Transverse colon (tissue), 4 donors: ENCODE measurements around the gene GFPT2.

Experiments
- CTCF ChIP-seq, 5 experiments: fragments of 200-600 bp in 3 of 5; fragments of 450-650 bp in 2 of 5; sonication (generic) in 3 of 5; IDR thresholded peaks; 1 replicate in 2 of 5; 2 replicates in 3 of 5; pipeline ENCODE4 v1.5.1; 2016 to 2017; ENCODE audit warnings: antibody characterized with exemption in 5 of 5, inconsistent platforms in 3 of 5, mild to moderate bottlenecking in 2 of 5, moderate library complexity in 1 of 5
- EP300 ChIP-seq: sonication (generic); formaldehyde crosslinking; IDR thresholded peaks from one replicate; pipeline ENCODE4 v1.6.1; 2017; ENCODE audit warnings: antibody characterized with exemption, low read depth
- POLR2AphosphoS5 ChIP-seq, 3 donors: sonication (generic); formaldehyde crosslinking; IDR thresholded peaks; one replicate each; pipeline ENCODE4 v1.6.1; 2016; ENCODE audit warnings: antibody characterized with exemption in 3 of 3

- no peak for TF ChIP-seq CTCF (IDR thresholded peaks at IDR 0.05)
- TF ChIP-seq POLR2AphosphoS5 (IDR thresholded peaks at IDR 0.05): no peak
- TF ChIP-seq EP300: no peak
Measured at GRCh38 chr5:180348336-180348735, 4.8 kb downstream of the GFPT2 start.
